DOHH2 (cell line): ENCODE data around the gene IL18.
"Not testable (repeated sequence)": the region's sequence is repeated elsewhere in the genome, so short reads cannot be mapped to it uniquely, and the experiment has no call there.

Experiments
- H3F3A ChIP-seq: fragments of 200-600 bp; sonication (generic), shearing (Covaris generic); 2 replicates; pipeline ENCODE4 v1.6.0; 2016; ENCODE audit warnings: antibody characterized with exemption, mild to moderate bottlenecking; ENCODE audit not compliant: control insufficient read depth, insufficient read depth
- H3K27ac ChIP-seq: fragments of 200-600 bp; sonication (generic); 2 replicates; pipeline ENCODE4 v1.5.1; 2014; ENCODE audit warnings: low read depth, mild to moderate bottlenecking, low read length, moderate library complexity
- H3K27me3 ChIP-seq: fragments of 200-600 bp; sonication (generic); 2 replicates; pipeline ENCODE4 v1.6.1; 2014; ENCODE audit warnings: mild to moderate bottlenecking, low read length, mixed read lengths; ENCODE audit not compliant: control insufficient read depth
- H3K36me3 ChIP-seq: fragments of 200-600 bp; sonication (generic); 2 replicates; pipeline ENCODE4 v1.6.1; 2014; ENCODE audit warnings: mild to moderate bottlenecking, low read length, moderate library complexity, mixed read lengths; ENCODE audit not compliant: control insufficient read depth
- H3K4me1 ChIP-seq: fragments of 200-600 bp; sonication (generic); 2 replicates; pipeline ENCODE4 v1.6.1; 2014; ENCODE audit warnings: mild to moderate bottlenecking, low read length, mixed read lengths; ENCODE audit not compliant: control insufficient read depth
- H3K4me2 ChIP-seq: fragments of 200-600 bp; sonication (generic); 2 replicates; pipeline ENCODE4 v1.6.0; 2014; ENCODE audit warnings: mild to moderate bottlenecking, low read length, moderate library complexity
- H3K4me3 ChIP-seq: fragments of 200-600 bp; sonication (generic); 2 replicates; pipeline ENCODE4 v1.5.1; 2014; ENCODE audit warnings: mild to moderate bottlenecking, low read length, mixed read lengths
- H3K79me2 ChIP-seq: fragments of 200-600 bp; sonication (generic); 2 replicates; pipeline ENCODE4 v1.6.1; 2014; ENCODE audit warnings: mild to moderate bottlenecking, low read length, mixed read lengths; ENCODE audit not compliant: control insufficient read depth
- H3K9me2 ChIP-seq: fragments of 200-600 bp; sonication (generic); replicated peaks from 2 replicates; pipeline ENCODE4 v1.6.1; 2014; ENCODE audit warnings: mild to moderate bottlenecking, low read length, mixed read lengths; ENCODE audit not compliant: control insufficient read depth
- H3K9me3 ChIP-seq: fragments of 200-600 bp; sonication (generic); 2 replicates; pipeline ENCODE4 v1.6.1; 2014; ENCODE audit warnings: antibody characterized with exemption, low read length, mixed read lengths; ENCODE audit not compliant: control insufficient read depth, insufficient read depth
- H4K20me1 ChIP-seq: fragments of 200-600 bp; sonication (generic); 2 replicates; pipeline ENCODE4 v1.6.0; 2014; ENCODE audit warnings: low read depth, mild to moderate bottlenecking, antibody characterized with exemption, low read length, moderate library complexity; ENCODE audit not compliant: control insufficient read depth, insufficient read depth
- EZH2phosphoT487 ChIP-seq: fragments of 200-600 bp; sonication (generic); IDR thresholded peaks from 2 replicates; pipeline ENCODE4 v1.6.1; 2017; ENCODE audit warnings: borderline replicate concordance, mild to moderate bottlenecking, antibody characterized with exemption, low read length, moderate library complexity, mixed read lengths
- TF ChIP-seq, protein P1 (sequence below): fragments of 200-600 bp; sonication (generic); IDR thresholded peaks from one replicate; pipeline ENCODE4 v1.5.1; 2014; ENCODE audit warnings: antibody characterized with exemption, mild to moderate bottlenecking, low read depth, low read length; ENCODE audit not compliant: poor library complexity, severe bottlenecking

The IL18 gene

GRCh38 chr11:112211536-112211935 lies 47.6 kb upstream of the IL18 start:
- no peak for TF ChIP-seq EZH2phosphoT487
- TF ChIP-seq, protein P1, sequence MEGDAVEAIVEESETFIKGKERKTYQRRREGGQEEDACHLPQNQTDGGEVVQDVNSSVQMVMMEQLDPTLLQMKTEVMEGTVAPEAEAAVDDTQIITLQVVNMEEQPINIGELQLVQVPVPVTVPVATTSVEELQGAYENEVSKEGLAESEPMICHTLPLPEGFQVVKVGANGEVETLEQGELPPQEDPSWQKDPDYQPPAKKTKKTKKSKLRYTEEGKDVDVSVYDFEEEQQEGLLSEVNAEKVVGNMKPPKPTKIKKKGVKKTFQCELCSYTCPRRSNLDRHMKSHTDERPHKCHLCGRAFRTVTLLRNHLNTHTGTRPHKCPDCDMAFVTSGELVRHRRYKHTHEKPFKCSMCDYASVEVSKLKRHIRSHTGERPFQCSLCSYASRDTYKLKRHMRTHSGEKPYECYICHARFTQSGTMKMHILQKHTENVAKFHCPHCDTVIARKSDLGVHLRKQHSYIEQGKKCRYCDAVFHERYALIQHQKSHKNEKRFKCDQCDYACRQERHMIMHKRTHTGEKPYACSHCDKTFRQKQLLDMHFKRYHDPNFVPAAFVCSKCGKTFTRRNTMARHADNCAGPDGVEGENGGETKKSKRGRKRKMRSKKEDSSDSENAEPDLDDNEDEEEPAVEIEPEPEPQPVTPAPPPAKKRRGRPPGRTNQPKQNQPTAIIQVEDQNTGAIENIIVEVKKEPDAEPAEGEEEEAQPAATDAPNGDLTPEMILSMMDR: no peak
- Histone ChIP-seq H4K20me1 (no peaks in the 10 kb centered on the region), H3K27me3 (peaks cover 29% of the 10 kb centered on the region), H3K79me2 (no peaks in the 10 kb centered on the region), H3K4me1 (no peaks in the 10 kb centered on the region), H3K9me2 (no peaks in the 10 kb centered on the region), H3K4me2 (no peak overlapping the region), H3F3A (no peaks in the 10 kb centered on the region), H3K4me3 (no peak overlapping the region), H3K27ac (no peak overlapping the region), H3K36me3 (no peaks in the 10 kb centered on the region), H3K9me3 (no peaks in the 10 kb centered on the region)

DNA sequence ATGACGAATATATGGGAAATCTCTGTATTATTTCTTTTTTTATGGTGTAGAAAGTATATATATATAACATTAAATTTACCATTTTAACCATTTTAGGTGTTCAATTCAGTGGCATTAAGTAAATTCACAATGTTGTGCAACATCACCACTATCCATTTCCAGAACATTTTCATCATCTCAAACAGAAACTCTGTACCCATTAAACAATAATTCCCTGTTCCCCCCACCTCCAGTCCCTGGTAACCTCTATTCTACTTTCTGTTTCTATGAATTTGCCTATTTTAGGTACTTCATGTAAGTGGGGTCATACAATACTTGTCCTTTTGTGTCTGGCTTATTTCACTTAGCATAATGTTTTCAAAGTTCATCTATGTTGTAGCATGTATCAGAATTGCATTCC lies 47.0 kb upstream of the IL18 start:
- H3F3A ChIP-seq: no peaks in the 10 kb centered on the region
- H3K9me3 ChIP-seq: no peaks in the 10 kb centered on the region
- H3K27me3 ChIP-seq: peaks cover 29% of the 10 kb centered on the region
- TF ChIP-seq EZH2phosphoT487: no peak
- TF ChIP-seq, protein P1: no peak
- no peaks in the 10 kb centered on the region for H4K20me1 ChIP-seq
- no peak overlapping the region for H3K4me3 ChIP-seq
- no peak overlapping the region for H3K4me2 ChIP-seq
- H3K9me2 ChIP-seq: no peaks in the 10 kb centered on the region
- H3K36me3 ChIP-seq: no peaks in the 10 kb centered on the region
- no peaks in the 10 kb centered on the region for H3K79me2 ChIP-seq
- H3K4me1 ChIP-seq: no peaks in the 10 kb centered on the region
- H3K27ac ChIP-seq: no peak overlapping the region

DNA sequence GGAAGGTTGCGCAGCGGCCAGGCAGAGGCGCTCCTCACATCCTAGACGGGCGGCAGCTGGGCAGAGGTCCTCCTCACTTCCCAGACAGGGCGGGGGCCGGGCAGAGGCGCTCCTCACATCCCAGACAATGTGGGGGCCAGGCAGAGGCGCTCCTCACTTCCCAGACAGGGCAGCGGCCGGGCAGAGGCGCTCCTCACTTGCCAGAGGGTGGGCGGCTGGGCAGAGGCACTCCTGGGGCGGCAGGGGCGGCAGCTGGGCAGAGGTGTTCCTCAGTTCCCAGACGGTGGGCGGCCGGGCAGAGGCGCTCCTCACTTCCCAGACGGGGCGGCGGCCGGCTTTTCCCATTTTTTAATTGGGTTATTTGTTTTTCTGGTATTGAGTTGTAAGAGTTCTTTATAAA lies 42.2 kb upstream of the IL18 start:
- Histone ChIP-seq H3K27ac (no peak overlapping the region), H3K27me3 (peaks cover 17% of the 10 kb centered on the region), H3K4me1 (no peaks in the 10 kb centered on the region), H3K36me3 (no peaks in the 10 kb centered on the region), H3K9me3 (no peaks in the 10 kb centered on the region), H3K79me2 (no peaks in the 10 kb centered on the region), H3K4me2 (no peak overlapping the region), H3F3A (no peaks in the 10 kb centered on the region), H4K20me1 (no peaks in the 10 kb centered on the region), H3K4me3 (no peak overlapping the region), H3K9me2 (no peaks in the 10 kb centered on the region)
- no peak for TF ChIP-seq EZH2phosphoT487
- TF ChIP-seq, protein P1: no peak

- TF ChIP-seq, protein P1: no peak
- no peak for TF ChIP-seq EZH2phosphoT487
- H3K4me2 ChIP-seq: no peak overlapping the region
- no peaks in the 10 kb centered on the region for H3K9me2 ChIP-seq
- H3K27me3 ChIP-seq: peaks cover 15% of the 10 kb centered on the region
- no peaks in the 10 kb centered on the region for H3K79me2 ChIP-seq
- H3F3A ChIP-seq: no peaks in the 10 kb centered on the region
- no peak overlapping the region for H3K4me3 ChIP-seq
- H4K20me1 ChIP-seq: no peaks in the 10 kb centered on the region
- H3K27ac ChIP-seq: no peak overlapping the region
- no peaks in the 10 kb centered on the region for H3K36me3 ChIP-seq
- peaks cover 7% of the 10 kb centered on the region for H3K4me1 ChIP-seq
- H3K9me3 ChIP-seq: no peaks in the 10 kb centered on the region
These were observed 36.4 kb upstream of the IL18 start for GRCh38 chr11:112200252-112200651.

- H3K4me2 ChIP-seq, H3K79me2 ChIP-seq, H3F3A ChIP-seq, H3K9me3 ChIP-seq, H3K9me2 ChIP-seq, H3K4me1 ChIP-seq, H3K27ac ChIP-seq, H4K20me1 ChIP-seq, H3K36me3 ChIP-seq, H3K4me3 ChIP-seq: not testable (repeated sequence)
- peaks cover 15% of the 10 kb centered on the region for H3K27me3 ChIP-seq
These were observed 35.2 kb upstream of the IL18 start for GRCh38 chr11:112199101-112199500.
